ENCODE data around the gene NOSIP.

The NOSIP gene

GRCh38 chr19:49574206-49574755, 6.1 kb downstream of the NOSIP start:
- no peaks in the 10 kb centered on the region for H3K27me3 ChIP-seq (ENCODE audit: control insufficient read depth in 1 of 2, insufficient read depth in 2 of 2, low read length in 2 of 2)
- no peak overlapping the region for H3K27ac ChIP-seq (ENCODE audit: low read depth, low read length)
- no peak overlapping the region for H3K9ac ChIP-seq (ENCODE audit: low read depth in 1 of 2, low read length in 2 of 2)
- no peaks in the 10 kb centered on the region for H3K9me3 ChIP-seq (ENCODE audit: control insufficient read depth in 1 of 2, low read length in 2 of 2)
- peaks cover 10 to 13% of the 10 kb centered on the region in 2 donors for H3K4me1 ChIP-seq (ENCODE audit: control insufficient read depth in 1 of 2, insufficient read depth in 2 of 2, low read length in 2 of 2)
- H3K4me3 ChIP-seq (ENCODE audit: low read depth in 1 of 2, low read length in 2 of 2), result no peak overlapping the region
- peaks cover 5 to 16% of the 10 kb centered on the region in 2 donors for H3K36me3 ChIP-seq (ENCODE audit: control insufficient read depth in 1 of 2, insufficient read depth in 2 of 2, low read length in 2 of 2)

- Histone ChIP-seq H3K4me1 (ENCODE audit: control insufficient read depth in 1 of 2, insufficient read depth in 2 of 2, low read length in 2 of 2) (peaks cover 7 to 11% of the 10 kb centered on the region in 2 donors), H3K27ac (ENCODE audit: low read depth, low read length) (no peak overlapping the region), H3K4me3 (ENCODE audit: low read depth in 1 of 2, low read length in 2 of 2) (no peak overlapping the region), H3K36me3 (ENCODE audit: control insufficient read depth in 1 of 2, insufficient read depth in 2 of 2, low read length in 2 of 2) (peaks cover 5 to 16% of the 10 kb centered on the region in 2 donors), H3K9ac (ENCODE audit: low read depth in 1 of 2, low read length in 2 of 2) (no peak overlapping the region), H3K27me3 (ENCODE audit: control insufficient read depth in 1 of 2, insufficient read depth in 2 of 2, low read length in 2 of 2) (no peaks in the 10 kb centered on the region), H3K9me3 (ENCODE audit: control insufficient read depth in 1 of 2, low read length in 2 of 2) (no peaks in the 10 kb centered on the region)
Measured at GRCh38 chr19:49573425-49573824, 6.9 kb downstream of the NOSIP start.

GRCh38 chr19:49573009-49573408, 7.3 kb downstream of the NOSIP start:
- Histone ChIP-seq H3K4me3 (ENCODE audit: low read depth in 1 of 2, low read length in 2 of 2) (no peak overlapping the region), H3K9ac (ENCODE audit: low read depth in 1 of 2, low read length in 2 of 2) (no peak overlapping the region), H3K27ac (ENCODE audit: low read depth, low read length) (no peak overlapping the region)

GRCh38 chr19:49570997-49571676, 9.2 kb downstream of the NOSIP start:
- Histone ChIP-seq H3K27me3 (ENCODE audit: control insufficient read depth in 1 of 2, insufficient read depth in 2 of 2, low read length in 2 of 2) (no peaks in the 10 kb centered on the region), H3K4me3 (ENCODE audit: low read depth in 1 of 2, low read length in 2 of 2) (no peak overlapping the region), H3K36me3 (ENCODE audit: control insufficient read depth in 1 of 2, insufficient read depth in 2 of 2, low read length in 2 of 2) (peaks cover 5 to 16% of the 10 kb centered on the region in 2 donors), H3K9ac (ENCODE audit: low read depth in 1 of 2, low read length in 2 of 2) (peak overlapping the region in 1 of 2 donors; percentile 44), H3K9me3 (ENCODE audit: control insufficient read depth in 1 of 2, low read length in 2 of 2) (no peaks in the 10 kb centered on the region), H3K4me1 (ENCODE audit: control insufficient read depth in 1 of 2, insufficient read depth in 2 of 2, low read length in 2 of 2) (peaks cover 17 to 22% of the 10 kb centered on the region in 2 donors), H3K27ac (ENCODE audit: low read depth, low read length) (no peak overlapping the region)

More at GRCh38 chr19:49573009-49573408, 7.3 kb downstream of the NOSIP start:
- Histone ChIP-seq H3K4me1 (ENCODE audit: control insufficient read depth in 1 of 2, insufficient read depth in 2 of 2, low read length in 2 of 2) (peaks cover 11 to 15% of the 10 kb centered on the region in 2 donors), H3K9me3 (ENCODE audit: control insufficient read depth in 1 of 2, low read length in 2 of 2) (no peaks in the 10 kb centered on the region), H3K27me3 (ENCODE audit: control insufficient read depth in 1 of 2, insufficient read depth in 2 of 2, low read length in 2 of 2) (no peaks in the 10 kb centered on the region), H3K36me3 (ENCODE audit: control insufficient read depth in 1 of 2, insufficient read depth in 2 of 2, low read length in 2 of 2) (peaks cover 5 to 16% of the 10 kb centered on the region in 2 donors)

GRCh38 chr19:49570138-49570856, 10.1 kb downstream of the NOSIP start:
- peaks cover 3 to 12% of the 10 kb centered on the region in 2 donors for H3K36me3 ChIP-seq (ENCODE audit: control insufficient read depth in 1 of 2, insufficient read depth in 2 of 2, low read length in 2 of 2)
- H3K4me3 ChIP-seq (ENCODE audit: low read depth in 1 of 2, low read length in 2 of 2), result no peak overlapping the region
- H3K27me3 ChIP-seq (ENCODE audit: control insufficient read depth in 1 of 2, insufficient read depth in 2 of 2, low read length in 2 of 2), result no peaks in the 10 kb centered on the region
- peak overlapping the region in 1 of 2 donors; percentile 44 for H3K9ac ChIP-seq (ENCODE audit: low read depth in 1 of 2, low read length in 2 of 2)
- no peaks in the 10 kb centered on the region for H3K9me3 ChIP-seq (ENCODE audit: control insufficient read depth in 1 of 2, low read length in 2 of 2)
- H3K27ac ChIP-seq (ENCODE audit: low read depth, low read length), result no peak overlapping the region
- H3K4me1 ChIP-seq (ENCODE audit: control insufficient read depth in 1 of 2, insufficient read depth in 2 of 2, low read length in 2 of 2), result peaks cover 18 to 22% of the 10 kb centered on the region in 2 donors

- Histone ChIP-seq H3K27ac (ENCODE audit: low read depth, low read length) (no peak overlapping the region), H3K9ac (ENCODE audit: low read depth in 1 of 2, low read length in 2 of 2) (peak overlapping the region; percentile 1 to 23), H3K36me3 (ENCODE audit: control insufficient read depth in 1 of 2, insufficient read depth in 2 of 2, low read length in 2 of 2) (peaks cover 0 to 1% of the 10 kb centered on the region in 2 donors), H3K27me3 (ENCODE audit: control insufficient read depth in 1 of 2, insufficient read depth in 2 of 2, low read length in 2 of 2) (no peaks in the 10 kb centered on the region), H3K4me1 (ENCODE audit: control insufficient read depth in 1 of 2, insufficient read depth in 2 of 2, low read length in 2 of 2) (peaks cover 33 to 42% of the 10 kb centered on the region in 2 donors), H3K4me3 (ENCODE audit: low read depth in 1 of 2, low read length in 2 of 2) (peak overlapping the region in 1 of 2 donors; percentile 9), H3K9me3 (ENCODE audit: control insufficient read depth in 1 of 2, low read length in 2 of 2) (no peaks in the 10 kb centered on the region)
Measured at GRCh38 chr19:49567861-49568441, 12.4 kb downstream of the NOSIP start.

- H3K9me3 ChIP-seq (ENCODE audit: control insufficient read depth in 1 of 2, low read length in 2 of 2), result no peaks in the 10 kb centered on the region
- no peak overlapping the region for H3K9ac ChIP-seq (ENCODE audit: low read depth in 1 of 2, low read length in 2 of 2)
- H3K27me3 ChIP-seq (ENCODE audit: control insufficient read depth in 1 of 2, insufficient read depth in 2 of 2, low read length in 2 of 2), result no peaks in the 10 kb centered on the region
- no peak overlapping the region for H3K4me3 ChIP-seq (ENCODE audit: low read depth in 1 of 2, low read length in 2 of 2)
- H3K4me1 ChIP-seq (ENCODE audit: control insufficient read depth in 1 of 2, insufficient read depth in 2 of 2, low read length in 2 of 2), result peaks cover 44 to 52% of the 10 kb centered on the region in 2 donors
- H3K36me3 ChIP-seq (ENCODE audit: control insufficient read depth in 1 of 2, insufficient read depth in 2 of 2, low read length in 2 of 2), result no peaks in the 10 kb centered on the region
- no peak overlapping the region for H3K27ac ChIP-seq (ENCODE audit: low read depth, low read length)
Measured at GRCh38 chr19:49566302-49566701, 14.1 kb downstream of the NOSIP start.

GRCh38 chr19:49565261-49565660, 15.1 kb downstream of the NOSIP start:
- Histone ChIP-seq H3K27me3 (ENCODE audit: control insufficient read depth in 1 of 2, insufficient read depth in 2 of 2, low read length in 2 of 2) (no peaks in the 10 kb centered on the region), H3K27ac (ENCODE audit: low read depth, low read length) (no peak overlapping the region), H3K4me3 (ENCODE audit: low read depth in 1 of 2, low read length in 2 of 2) (no peak overlapping the region), H3K9ac (ENCODE audit: low read depth in 1 of 2, low read length in 2 of 2) (peak overlapping the region in 1 of 2 donors; percentile 32), H3K9me3 (ENCODE audit: control insufficient read depth in 1 of 2, low read length in 2 of 2) (no peaks in the 10 kb centered on the region), H3K4me1 (ENCODE audit: control insufficient read depth in 1 of 2, insufficient read depth in 2 of 2, low read length in 2 of 2) (peaks cover 50 to 55% of the 10 kb centered on the region in 2 donors), H3K36me3 (ENCODE audit: control insufficient read depth in 1 of 2, insufficient read depth in 2 of 2, low read length in 2 of 2) (no peaks in the 10 kb centered on the region)

GRCh38 chr19:49564616-49565045, 15.7 kb downstream of the NOSIP start:
- H3K27me3 ChIP-seq (ENCODE audit: control insufficient read depth in 1 of 2, insufficient read depth in 2 of 2, low read length in 2 of 2), result no peaks in the 10 kb centered on the region
- peaks cover 0 to 6% of the 10 kb centered on the region in 2 donors for H3K36me3 ChIP-seq (ENCODE audit: control insufficient read depth in 1 of 2, insufficient read depth in 2 of 2, low read length in 2 of 2)
- no peaks in the 10 kb centered on the region for H3K9me3 ChIP-seq (ENCODE audit: control insufficient read depth in 1 of 2, low read length in 2 of 2)
- no peak overlapping the region for H3K4me3 ChIP-seq (ENCODE audit: low read depth in 1 of 2, low read length in 2 of 2)
- H3K9ac ChIP-seq (ENCODE audit: low read depth in 1 of 2, low read length in 2 of 2), result peak overlapping the region in 1 of 2 donors; percentile 32
- peak overlapping the region; percentile 4 for H3K27ac ChIP-seq (ENCODE audit: low read depth, low read length)
- H3K4me1 ChIP-seq (ENCODE audit: control insufficient read depth in 1 of 2, insufficient read depth in 2 of 2, low read length in 2 of 2), result peaks cover 55 to 61% of the 10 kb centered on the region in 2 donors

Measured in duodenal mucosa (tissue), 2 donors.